ENCODE measurements around the gene FBXO42.
A peak's percentile ranks its signal among the peaks of the same experiment; 100 is the strongest.
"Not testable (repeated sequence)": the region's sequence is repeated elsewhere in the genome, so short reads cannot be mapped to it uniquely, and the experiment has no call there.

The FBXO42 gene

DNA sequence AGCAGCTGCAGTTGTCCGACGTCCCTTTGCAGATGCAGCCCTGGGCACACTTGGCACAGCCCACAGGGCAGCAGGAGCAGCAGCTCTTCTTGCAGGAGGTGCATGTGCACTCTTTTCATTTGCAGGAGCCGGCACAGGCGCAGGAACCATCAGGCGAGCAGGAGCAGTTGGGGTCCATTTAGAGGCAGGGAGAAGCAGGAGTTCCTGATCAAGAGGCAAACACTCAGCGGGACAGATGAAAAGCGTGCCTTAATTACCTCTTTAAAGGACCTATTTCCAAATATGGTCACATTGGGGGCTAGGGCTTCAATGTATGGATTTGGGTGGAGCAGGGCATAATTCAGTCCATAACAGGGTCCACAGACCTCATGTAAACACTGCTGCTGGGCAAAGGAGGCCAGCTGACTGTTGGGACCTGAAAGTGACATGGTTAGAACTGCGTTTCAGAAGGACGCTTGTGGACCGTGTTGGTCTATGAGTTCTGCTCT lies 111.0 kb downstream of the FBXO42 start:
- DNase-seq, result no peak

DNA sequence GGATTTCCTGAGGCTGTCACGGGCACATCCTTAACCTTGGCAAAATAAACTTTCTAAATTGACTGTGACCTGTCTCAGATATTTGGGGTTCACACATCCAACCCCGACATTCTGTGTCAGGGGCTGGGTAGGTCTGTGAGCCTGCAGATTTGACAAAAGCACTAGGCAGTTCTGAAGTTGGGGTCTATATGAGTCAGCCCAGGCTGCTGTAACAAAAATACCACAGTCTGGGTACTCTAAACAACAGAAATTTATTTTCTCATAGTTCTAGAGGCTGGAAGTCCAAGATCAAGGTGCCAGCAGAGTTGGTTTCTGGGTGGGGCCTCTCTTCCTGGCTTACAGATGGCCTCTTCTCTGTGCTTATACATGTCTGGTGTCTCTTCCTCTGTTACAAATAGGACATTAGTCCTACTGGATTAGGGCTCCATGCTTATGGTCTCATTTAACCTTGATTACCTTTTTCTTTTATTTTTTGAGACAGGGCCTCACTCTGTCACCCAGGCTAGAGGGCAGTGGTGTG lies 112.2 kb downstream of the FBXO42 start:
- no peak for DNase-seq

DNA sequence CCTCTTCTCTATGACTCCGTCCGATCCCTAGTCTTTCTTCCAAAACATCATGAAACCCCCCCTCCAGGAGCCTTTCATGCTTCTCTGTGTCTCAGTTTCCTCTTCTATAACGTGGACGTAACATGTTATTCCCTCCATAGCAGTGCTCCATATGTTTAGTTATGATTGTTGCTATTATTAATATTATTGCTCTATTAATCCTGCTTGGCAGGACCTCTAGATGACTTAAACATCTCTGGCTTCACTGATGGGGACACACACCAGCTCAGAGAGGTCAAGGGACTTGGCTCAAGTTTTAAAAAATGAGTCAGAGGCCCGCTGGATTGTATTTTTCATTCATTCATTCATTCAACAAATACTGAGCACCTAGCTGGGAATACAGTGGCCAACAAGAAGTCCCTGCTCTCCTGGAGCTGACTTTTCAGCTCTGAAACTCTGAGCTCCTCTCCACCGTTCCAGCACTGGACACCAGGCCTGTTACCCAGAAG lies 114.9 kb downstream of the FBXO42 start:
- no peak for DNase-seq

DNA sequence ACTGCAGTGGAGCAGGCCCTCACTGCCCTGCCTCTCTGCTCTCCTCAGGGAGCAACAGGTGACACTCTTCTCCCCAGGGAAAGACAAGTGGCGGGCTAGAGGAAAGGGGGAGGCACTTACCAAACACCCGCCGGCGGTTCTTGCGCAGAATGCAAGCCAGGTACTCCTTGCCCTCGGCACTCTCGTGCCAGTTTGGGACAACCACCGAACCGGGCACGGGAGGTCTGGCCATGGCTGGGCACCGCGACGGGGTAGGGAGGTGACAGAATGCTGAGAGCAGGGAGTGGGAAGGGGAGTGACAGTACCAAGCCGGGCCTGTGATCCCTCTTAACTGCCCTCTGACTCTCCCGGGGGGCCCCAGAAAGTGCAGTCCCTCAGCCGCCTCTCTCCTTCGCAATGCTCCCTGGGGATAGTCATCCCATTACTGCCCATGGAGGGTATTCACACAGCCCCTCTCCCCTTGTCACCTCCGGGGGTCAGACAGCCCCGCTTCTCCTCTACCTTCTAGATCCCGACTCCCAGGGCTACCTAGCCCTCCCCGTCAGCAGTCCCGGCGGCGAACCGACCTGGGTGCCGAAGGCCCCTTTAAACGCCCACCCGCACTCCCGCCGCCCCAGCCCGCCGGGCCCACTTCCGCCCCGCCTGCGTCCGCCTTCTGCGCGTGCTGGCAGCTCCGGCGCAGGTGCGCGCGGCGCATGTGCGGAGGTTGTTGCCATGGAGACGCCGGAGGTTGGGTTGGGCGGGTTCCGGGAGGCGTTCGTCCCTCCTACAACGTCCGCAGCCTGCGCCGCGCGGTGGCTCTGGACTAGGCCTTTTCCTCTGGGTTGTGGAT lies 115.6 kb downstream of the FBXO42 start, which contains the start of gene CPLANE2:
TSS of gene CPLANE2 (minus strand) at position 673 of the 832 bp plus-strand sequence. CDS start at position 232, 441 bp downstream.
- DNase-seq, result peak; percentile 93

DNA sequence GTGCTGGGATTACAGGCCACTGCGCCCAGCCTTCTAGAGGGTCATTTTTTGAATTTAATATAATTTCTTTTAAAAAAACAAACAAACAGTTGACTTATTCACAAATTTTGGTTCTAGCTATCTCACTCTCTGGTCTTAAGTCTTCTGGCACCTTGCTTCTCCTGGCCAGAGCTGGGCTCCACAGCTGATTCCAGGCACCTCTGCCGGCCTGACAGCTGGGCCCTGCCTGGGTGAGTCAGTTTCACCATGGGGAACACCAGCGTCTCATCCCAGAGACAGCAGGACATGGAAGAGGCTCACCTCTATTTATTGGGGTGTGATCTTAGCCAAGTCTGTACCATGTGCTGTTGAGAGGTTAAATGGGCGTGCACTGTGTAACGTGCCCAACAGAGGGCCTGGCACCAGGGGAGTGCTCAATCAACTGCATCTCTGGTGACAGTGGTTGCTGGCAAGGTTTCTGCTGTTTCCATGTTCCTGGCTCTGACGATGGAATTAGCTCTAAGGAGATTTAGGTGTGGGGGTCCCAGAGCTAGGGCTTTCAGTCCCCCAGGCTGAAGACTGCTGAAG lies 116.3 kb downstream of the FBXO42 start:
- DNase-seq, result no peak

DNA sequence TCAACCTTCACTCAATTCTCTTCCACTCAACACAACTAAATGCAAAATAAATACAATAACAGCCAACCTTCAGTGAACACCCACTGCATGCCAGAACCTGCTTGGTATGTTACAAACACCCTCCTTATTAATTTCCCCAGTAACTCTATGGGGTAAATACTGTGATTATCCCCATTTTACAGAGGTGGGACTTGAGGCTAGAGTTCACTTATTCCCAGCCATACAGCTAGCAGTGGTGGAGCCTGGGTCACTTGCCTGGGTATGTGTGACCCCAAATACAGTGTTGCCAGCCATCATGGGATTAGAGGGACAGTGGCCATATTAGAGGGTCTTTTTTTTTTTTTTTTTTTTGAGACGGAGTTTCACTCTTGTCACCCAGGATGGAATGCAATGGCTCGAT lies 116.9 kb downstream of the FBXO42 start:
- DNase-seq, result no peak

DNA sequence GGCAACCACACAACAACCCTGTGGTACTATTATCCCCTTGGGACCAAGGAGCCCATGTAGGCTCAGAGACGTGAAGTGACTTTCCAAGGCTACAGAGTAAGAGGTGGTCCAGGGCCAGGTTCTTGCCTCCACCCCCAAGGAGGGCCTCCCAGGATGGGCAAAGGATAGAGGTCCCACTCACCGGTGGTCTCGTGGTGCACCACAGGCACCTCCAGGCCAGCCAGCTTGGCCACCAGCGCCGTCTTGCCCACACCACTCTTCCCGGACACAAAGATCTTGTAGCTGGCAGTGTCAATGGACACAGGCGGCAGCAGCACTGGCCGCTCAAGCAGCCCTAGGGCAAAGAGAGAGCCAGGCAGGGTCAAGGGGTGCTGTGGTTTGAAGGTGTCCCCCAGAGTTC lies 118.8 kb downstream of the FBXO42 start:
- DNase-seq, result no peak

DNA sequence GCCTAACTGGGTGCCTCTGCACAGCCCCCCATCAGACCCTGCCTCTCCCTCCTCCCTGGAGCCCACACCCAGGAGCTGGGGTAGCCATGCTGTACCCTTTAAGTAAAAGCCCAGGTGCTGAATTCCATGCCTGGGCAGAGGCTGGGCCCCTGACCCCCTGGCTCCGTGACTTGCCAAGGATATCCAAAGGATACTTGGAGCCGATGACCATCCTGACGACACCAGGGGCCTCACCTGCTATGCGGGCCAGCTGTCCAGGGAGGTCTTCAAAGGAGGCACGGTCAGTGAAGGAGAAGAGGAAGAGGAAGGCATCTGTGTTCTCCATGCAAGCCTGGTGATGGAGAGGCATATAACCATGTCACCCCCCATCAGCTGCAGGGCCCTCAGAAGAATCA lies 120.0 kb downstream of the FBXO42 start:
- no peak for DNase-seq

DNA sequence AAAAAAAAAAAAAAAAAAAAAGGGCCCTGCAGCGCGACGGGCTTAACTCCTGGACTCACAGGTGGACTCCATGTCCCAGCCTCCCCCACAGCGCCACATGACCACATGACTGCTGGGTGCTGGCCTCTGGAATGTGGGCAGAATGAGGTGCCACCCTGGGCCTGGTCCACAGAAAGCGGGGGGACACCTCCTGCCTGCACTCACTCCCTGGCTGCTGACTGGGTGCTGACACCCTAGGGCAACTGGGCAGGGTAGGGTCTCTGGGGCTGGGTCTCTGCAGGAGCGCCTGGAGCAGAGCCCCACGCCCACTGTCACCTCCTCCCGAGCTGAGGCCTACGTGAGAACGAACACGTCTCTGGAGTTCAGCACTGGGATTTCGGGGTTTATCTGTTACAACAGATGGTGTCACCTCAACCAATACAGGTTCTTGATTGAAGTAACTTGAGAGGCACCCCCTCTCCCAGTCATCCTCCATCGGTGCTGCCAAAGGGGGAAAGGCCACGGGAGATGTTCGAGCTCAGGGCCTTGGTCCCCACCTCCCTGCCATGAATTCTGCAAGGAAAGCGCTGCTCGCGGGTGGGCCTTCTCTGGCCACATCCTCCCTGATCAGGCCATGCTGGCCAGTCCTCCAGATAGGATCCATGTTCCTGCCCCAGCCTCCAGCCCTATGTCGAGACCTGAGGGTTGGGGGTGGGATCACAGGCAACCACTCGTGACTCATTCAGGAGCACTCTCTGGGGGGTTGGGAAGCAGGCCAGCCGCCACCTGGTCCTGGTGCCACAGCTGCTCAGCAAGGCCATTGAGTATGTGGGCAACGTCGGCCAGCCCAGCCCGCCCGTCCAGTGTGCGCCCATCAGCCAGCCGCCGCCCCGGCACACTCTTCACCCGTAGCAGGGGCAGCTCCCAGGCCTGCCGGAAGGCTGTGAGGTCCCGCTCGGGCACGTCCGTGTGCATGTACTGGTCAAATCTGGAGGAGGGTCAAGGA lies 120.7 kb downstream of the FBXO42 start:
- no peak for DNase-seq

DNA sequence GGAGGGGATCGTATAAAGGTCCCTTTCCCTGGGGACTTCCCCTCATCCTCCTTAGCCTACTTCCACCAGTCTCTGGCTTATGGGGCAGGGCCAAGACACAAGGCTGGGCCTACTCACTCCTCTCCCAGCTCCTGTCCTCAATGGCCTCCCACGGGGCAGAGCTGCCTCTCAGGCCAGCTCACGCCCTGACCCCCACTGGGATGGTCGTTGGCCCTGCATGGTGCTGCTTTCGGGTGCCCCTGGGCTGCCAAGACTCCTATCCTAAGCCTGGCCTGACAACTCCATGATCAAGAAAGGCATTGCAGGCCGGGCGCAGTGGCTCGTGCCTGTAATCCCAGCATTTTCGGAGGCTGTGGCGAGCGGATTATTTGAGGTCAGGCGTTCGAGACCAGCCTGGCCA lies 121.5 kb downstream of the FBXO42 start:
- no peak for DNase-seq

DNA sequence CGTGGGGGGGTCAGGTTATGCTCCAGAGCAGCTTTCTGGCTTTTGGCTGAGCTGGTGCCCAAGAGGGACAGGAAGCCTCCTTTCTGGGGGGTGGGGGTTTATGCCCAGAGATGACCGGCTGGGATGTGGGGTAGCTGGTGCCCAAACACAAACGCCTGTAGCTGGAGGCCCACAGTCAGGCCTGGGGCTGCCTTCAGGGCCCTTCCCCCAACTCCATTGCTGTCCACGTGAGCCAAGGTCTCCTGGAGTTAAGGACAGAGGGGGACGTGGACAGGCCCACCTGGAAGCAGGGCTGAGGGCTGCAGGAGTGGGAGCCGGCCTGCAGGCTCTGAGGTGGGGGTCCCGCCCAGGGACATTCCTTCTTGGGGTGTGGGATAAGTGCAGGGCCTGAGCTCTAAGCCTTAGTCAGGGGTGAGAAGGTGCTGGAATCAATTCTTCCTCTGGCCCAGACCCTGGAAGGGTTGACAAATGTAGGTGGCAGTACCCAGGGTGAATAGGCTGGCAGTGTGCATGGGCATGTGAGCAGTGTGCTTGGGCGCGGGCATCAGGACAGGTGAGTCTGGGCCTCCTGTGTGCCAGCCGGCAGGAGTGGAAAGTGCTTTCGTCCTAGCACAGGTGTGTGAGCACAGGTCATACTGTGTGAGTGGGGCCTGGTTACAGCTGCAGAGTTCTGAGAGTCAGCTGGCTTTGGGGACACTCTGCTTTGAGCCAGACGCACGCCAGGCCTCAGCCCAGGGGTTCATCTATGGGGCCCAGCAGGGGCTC lies 122.1 kb downstream of the FBXO42 start:
- DNase-seq, result no peak

DNA sequence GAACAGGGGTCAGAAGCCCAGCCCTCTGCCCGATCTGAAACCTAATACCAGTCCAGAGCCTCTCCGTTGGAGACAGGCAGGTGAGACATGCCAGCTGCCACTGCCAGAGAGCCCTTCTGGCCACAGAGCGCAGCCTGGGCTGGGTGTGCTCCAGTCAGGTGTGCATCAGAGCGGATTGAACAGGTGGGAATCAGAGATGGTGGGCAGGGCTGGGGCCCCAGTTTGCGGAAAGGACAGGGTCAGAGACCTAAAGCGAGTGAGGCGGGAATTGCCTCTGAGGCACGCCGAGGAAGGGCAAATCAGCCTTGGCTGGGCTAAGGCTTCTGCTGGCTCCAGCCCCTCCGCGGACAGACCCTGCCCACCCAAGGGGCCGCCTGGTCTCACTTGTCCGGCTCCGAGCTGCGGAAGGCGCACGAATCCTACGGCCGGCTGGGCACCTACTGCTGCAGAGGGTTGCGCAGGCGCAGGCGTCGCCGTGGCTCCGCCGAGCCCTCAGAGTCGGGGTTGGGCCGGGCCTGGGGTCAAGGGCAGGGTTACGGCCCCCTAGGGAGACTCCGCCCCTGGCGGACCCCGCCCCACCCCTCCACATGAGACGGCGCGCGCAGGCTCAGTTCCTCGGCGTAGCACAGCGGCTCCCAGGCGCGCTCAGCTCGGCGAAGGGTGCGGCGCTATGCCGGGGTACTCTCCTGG lies 125.6 kb downstream of the FBXO42 start:
- peak; percentile 77 for DNase-seq

DNA sequence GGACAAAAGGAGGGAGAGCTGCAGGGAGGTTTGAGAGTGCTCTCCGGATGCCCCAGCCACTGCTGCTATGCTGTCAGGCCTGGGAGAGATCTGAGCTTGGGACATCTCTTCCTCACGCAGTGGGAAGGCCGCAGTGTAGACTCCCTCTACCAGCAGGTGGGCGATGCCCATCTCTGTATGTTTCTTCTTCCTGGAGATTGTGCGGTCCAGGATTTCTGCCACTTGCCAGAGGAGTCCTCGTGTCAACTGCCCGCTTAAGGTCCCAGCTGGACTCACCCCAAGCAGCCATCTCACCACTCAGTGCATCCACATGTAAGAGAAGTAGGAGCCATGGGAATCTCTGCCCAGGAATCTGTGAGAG lies 126.2 kb downstream of the FBXO42 start:
- no peak for DNase-seq

DNA sequence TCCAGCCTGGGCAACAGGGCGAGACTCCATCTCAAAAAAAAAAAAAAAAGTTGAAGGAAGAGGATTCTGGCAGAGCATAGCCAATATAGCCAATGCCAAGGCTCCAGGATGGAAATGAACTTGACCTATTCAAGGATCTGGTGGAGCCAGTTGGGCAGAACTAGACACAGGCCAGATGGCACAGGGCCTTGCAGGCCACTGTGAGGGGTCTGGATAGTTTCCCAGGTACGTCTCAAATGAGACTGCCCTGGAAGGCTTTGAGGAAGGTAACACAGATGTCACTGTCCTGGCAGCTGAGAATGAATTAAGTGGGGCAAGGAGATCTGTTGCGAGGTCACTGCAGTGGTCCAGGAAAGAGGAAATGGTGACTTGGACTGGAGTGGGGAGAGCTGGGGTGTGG lies 127.8 kb downstream of the FBXO42 start:
- DNase-seq, result no peak

DNA sequence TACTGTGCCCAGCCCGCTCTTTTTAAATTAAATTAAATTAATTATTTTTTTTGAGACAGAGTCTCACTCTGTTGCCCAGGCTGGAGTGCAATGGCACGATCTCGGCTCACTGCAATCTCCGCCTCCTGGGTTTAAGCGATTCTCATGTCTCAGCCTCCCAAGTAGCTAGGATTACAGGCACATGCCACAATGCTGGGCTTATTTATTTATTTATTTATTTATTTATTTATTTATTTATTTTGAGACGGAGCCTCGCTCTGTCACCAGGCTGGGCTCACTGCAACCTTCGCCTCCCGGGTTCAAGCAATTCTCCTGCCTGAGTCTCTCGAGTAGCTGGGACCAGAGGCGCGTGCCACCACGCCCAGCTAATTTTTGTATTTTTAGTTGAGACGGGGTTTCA lies 129.6 kb downstream of the FBXO42 start:
- DNase-seq, result not testable (repeated sequence)

DNA sequence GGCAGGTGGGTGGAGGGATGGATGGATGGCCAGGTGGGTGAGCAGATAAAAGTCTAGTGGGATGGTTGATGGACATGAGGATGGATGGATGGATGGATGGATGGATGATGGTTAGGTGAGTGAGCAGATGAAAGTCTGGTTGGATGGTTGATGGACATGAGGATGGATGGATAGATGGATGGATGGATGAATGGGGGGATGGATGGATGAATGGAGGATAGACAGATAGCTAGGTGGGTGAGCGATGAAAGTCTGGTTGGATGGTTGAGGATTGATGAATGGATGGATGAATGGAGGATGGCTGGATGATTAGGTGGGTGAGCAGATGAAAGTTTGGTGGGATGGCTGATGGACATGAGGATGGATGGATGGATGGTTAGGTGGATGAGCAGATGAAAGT lies 130.8 kb downstream of the FBXO42 start:
- DNase-seq, result no peak

DNA sequence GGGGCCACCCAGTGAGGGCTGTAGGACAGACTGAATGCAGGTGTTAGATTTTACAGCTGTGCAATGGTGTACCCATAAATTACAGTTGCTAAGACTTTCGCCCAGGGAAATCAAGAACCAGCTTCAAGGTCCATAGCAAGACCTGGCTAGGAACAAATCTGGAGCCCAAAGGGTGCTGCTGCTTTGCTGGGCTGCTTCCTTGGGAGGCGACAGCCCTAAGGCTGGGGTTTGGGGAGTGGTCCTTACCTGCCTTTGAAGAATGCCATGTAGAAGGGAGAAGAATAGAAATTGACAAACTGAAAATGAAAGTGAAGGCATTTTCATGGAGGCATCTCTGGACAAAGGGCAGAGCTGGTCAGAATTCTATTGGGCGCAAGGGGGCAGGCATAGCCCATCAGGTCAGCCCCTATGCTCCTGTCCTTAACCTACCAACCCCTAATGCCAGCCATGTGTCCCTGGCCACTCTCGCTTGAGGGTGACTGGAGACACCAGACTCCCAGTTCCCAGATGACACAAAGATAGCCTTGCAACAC lies 132.2 kb downstream of the FBXO42 start:
- no peak for DNase-seq

DNA sequence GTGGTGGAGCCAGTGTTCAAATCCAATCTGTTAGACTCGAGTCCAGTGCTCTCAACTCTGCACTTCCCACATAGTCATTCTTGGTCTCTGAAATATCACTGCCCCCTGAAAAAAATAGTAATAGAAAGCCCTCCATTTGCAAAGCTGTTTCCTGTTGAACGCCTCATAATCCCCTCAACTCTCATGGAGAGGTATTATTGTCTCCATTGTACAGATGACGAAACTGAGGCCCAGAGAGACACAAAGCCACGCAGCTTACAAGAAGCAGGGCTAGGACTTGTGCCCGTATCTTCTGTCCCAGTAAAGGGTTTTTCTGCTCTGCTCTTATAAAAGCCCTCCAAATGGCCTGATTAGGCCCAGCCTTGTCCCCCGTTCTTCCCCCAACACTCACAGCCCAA lies 133.6 kb downstream of the FBXO42 start:
- DNase-seq, result no peak

DNA sequence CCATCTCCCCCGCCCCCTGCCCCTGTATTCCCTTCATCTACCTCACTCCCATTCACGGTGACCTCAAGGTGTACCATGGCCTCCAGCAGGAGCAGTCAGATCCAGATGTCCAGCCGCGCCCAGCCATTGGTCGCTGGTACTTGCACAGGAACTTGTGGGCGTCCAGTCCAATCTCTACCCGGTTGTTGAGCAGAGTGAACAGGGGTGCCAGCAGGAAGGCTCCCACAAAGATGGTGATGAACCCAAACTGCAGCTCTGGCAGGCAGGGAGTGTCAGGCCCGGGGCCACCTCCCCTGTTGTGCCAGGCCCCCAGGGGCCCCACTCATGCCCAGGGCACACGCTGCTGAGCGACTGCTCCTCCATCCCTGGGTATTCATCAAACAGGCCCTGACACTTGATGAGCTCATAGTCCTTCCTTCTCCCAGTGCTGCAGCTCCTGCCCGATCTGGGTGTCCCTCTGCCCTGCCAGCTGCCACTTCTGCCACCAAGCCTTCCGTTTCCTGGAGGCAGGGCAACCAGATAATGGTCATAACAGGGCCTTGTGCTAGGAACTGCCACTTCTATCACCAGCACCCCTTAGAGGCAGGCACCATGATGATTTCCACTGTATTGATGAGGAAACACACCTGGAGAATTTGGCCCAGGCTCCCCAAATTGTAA lies 134.1 kb downstream of the FBXO42 start:
- no peak for DNase-seq

DNA sequence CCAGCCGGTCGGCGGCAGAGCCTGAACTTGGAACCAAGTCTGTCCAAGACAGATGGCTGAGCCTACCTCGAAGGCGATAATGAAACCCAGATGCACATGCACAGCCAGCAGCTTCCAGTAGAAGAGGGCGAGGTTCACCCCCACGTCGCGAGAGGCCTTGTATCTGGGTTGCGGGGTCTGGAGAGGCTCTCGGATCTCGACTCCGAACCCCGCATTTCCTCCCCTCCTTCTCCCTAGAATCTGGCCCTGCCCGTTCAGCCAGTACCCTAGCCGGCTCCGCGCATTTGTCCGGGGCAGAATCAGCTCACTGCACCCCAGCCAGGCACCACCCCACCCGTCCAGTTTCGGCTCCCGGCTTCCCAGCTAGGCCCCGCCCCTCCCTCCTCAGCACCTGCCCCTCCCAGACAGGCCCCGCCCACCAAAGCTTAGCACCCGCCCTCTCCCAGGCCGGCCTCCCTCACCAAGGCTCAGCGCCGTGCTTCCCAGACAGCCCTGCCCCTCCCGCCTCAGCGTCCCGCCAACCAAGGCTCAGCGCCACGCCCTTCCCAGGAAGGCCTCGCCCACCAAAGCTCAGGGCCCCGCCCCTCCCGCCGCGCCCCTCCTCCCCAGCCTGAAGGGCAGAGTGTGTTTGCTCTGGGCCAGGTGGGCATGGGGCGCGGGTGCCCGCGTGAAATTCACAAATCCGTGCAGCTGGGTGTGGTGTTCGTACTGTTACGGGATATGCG lies 135.1 kb downstream of the FBXO42 start:
- DNase-seq, result peak; percentile 81
